Measurements from ENCODE around the gene FGD2. TPM values are rescaled to one million over a fixed set of nuclear protein-coding genes. Genes with fewer than 3 reads are reported as not detected.

FGD2 gene
- total and polyA plus RNA-seq, 9 of the 15 experiments (the other 6 are each of a cell fraction or from before 2014, with no cell fraction given) = 0.09 TPM; not detected in 8

GRCh38 chr6:37048851-37049757 lies 43.6 kb downstream of the FGD2 start (continued):
- TF ChIP-seq TAF1 (IDR thresholded peaks at IDR 0.05; ENCODE audit: control insufficient read depth, extremely low read depth, insufficient read depth, low read length, severe bottlenecking) (peak; percentile 24), TCF3 (CRISPR knock-in tag; IDR thresholded peaks at IDR 0.05) (peak; percentile 77), DACH1 (IDR thresholded peaks at IDR 0.05; ENCODE audit: partially characterized antibody) (peak; percentile 50), CREM (IDR thresholded peaks at IDR 0.05; ENCODE audit: low read depth) (peak; percentile 11; the same call in 1 of the 2 replicates), ZNF274 (IDR thresholded peaks at IDR 0.05; ENCODE audit: borderline replicate concordance, low read depth, low read length) (no peak), BCL6 (CRISPR knock-in tag; IDR thresholded peaks at IDR 0.05) (no peak; the same call in 1 of the 2 replicates), ZNF75A (CRISPR knock-in tag; IDR thresholded peaks at IDR 0.05) (no peak; the same call in 1 of the 2 replicates), RREB1 (CRISPR knock-in tag; IDR thresholded peaks at IDR 0.05) (peak; percentile 39; the same call in 1 of the 2 replicates), CREB5 (CRISPR knock-in tag; IDR thresholded peaks at IDR 0.05) (no peak; the same call in 1 of the 2 replicates), ZFPM2 (CRISPR knock-in tag; IDR thresholded peaks at IDR 0.05) (0 out of 2 replicates have a peak, but pooled peaks have one; percentile 10), PCBP2 (IDR thresholded peaks at IDR 0.05; ENCODE audit: low read depth, low read length, poor library complexity, severe bottlenecking) (no peak), HNRNPLL (IDR thresholded peaks at IDR 0.05; ENCODE audit: low read depth, low read length, poor library complexity, severe bottlenecking) (no peak), SMAD4 (CRISPR knock-in tag; conservative IDR thresholded peaks at IDR 0.05) (peak; percentile 85), ZNF444 (CRISPR knock-in tag; IDR thresholded peaks at IDR 0.05) (no peak), CREB3 (tag; conservative IDR thresholded peaks at IDR 0.05; ENCODE audit: low read depth) (peak; percentile 65; the same call in 1 of the 2 replicates), KAT7 (CRISPR knock-in tag; IDR thresholded peaks at IDR 0.05; ENCODE audit: borderline replicate concordance) (peak; percentile 49; the same call in 1 of the 2 replicates)
- TF ChIP-seq, protein P1, sequence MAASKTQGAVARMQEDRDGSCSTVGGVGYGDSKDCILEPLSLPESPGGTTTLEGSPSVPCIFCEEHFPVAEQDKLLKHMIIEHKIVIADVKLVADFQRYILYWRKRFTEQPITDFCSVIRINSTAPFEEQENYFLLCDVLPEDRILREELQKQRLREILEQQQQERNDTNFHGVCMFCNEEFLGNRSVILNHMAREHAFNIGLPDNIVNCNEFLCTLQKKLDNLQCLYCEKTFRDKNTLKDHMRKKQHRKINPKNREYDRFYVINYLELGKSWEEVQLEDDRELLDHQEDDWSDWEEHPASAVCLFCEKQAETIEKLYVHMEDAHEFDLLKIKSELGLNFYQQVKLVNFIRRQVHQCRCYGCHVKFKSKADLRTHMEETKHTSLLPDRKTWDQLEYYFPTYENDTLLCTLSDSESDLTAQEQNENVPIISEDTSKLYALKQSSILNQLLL (CRISPR knock-in tag; IDR thresholded peaks at IDR 0.05; ENCODE audit: borderline replicate concordance) = no peak
